Transverse colon (tissue), 4 donors: Measurements from ENCODE around the gene TBC1D19. TPM values are rescaled to one million over a fixed set of nuclear protein-coding genes. Genes with fewer than 3 reads are reported as not detected.

ENCODE experiments used
- DNase-seq: peaks from one replicate; pipeline ENCODE4 v3.0.0-alpha.2; 2019
- H3K27ac ChIP-seq, 4 donors: fragments of 200-600 bp; sonication (generic); 2 replicates each; pipeline ENCODE4 v1.5.1; 2016 to 2018; ENCODE audit warnings: inconsistent platforms in 4 of 4
- H3K27me3 ChIP-seq: fragments of 200-600 bp; sonication (generic); 2 replicates; pipeline ENCODE4 v1.5.1; 2017; ENCODE audit warnings: inconsistent platforms
- H3K36me3 ChIP-seq, 4 donors: fragments of 200-600 bp; sonication (generic); 2 replicates each; pipeline ENCODE4 v1.5.1; 2017 to 2019; ENCODE audit warnings: inconsistent platforms in 4 of 4
- H3K4me1 ChIP-seq, 4 donors: fragments of 200-600 bp; sonication (generic); 2 replicates each; pipeline ENCODE4 v1.5.1; 2017 to 2020; ENCODE audit warnings: inconsistent platforms in 4 of 4
- H3K4me3 ChIP-seq, 4 donors: fragments of 200-600 bp; sonication (generic); 1 replicate in 1 of 4; 2 replicates in 3 of 4; pipeline versions ENCODE4 v1.5.1 to v1.6.1; 2017 to 2019; ENCODE audit warnings: inconsistent platforms in 4 of 4
- H3K9me3 ChIP-seq, 2 donors: fragments of 200-600 bp; sonication (generic); 2 replicates each; pipeline ENCODE4 v1.5.1; 2017 to 2019; ENCODE audit warnings: inconsistent platforms in 2 of 2
- EP300 ChIP-seq: sonication (generic); formaldehyde crosslinking; IDR thresholded peaks from one replicate; pipeline ENCODE4 v1.6.1; 2017; ENCODE audit warnings: antibody characterized with exemption, low read depth
- POLR2A ChIP-seq: fragments of 450-650 bp; IDR thresholded peaks from one replicate; pipeline ENCODE4 v1.6.1; 2016; ENCODE audit warnings: antibody characterized with exemption, mild to moderate bottlenecking, moderate library complexity
- POLR2AphosphoS5 ChIP-seq, 3 donors: sonication (generic); formaldehyde crosslinking; IDR thresholded peaks; one replicate each; pipeline ENCODE4 v1.6.1; 2016; ENCODE audit warnings: antibody characterized with exemption in 3 of 3
- WGBS, 2 donors: methylation state at CpG; one replicate each; pipeline ENCODE4 v1.1.5; 2018; ENCODE audit warnings: low coverage in 1 of 2; 5-methylcytosine and 5-hydroxymethylcytosine counted together
- in situ Hi-C, 4 donors: fragments of 200-750 bp; cut with MboI; loops; one replicate each; pipeline versions ENCODE4 v1.15.0 to v1.15.1; 2017; ENCODE audit warnings: low sequenced_read_pairs in 3 of 4, low pct_ligation_motif_present in 1 of 4, low pct_unique_long_range_greater_than_20kb in 1 of 4
- intact Hi-C: fragments of 100-400 bp; cut with DNase I; formaldehyde crosslinking; loops from one replicate; pipeline ENCODE4 v1.15.1; 2023; ENCODE audit warnings: low total_unique reads
- total RNA-seq, 4 donors: library from RNA; depleted of rRNA; stranded (reverse); fragments of >200 nt; gene quantifications; one replicate each; pipeline ENCODE4 v1.1.0, GENCODE V29; 2016
- TF ChIP-seq, protein P1 (sequence below), 5 experiments: fragments of 200-600 bp in 3 of 5; fragments of 450-650 bp in 2 of 5; sonication (generic) in 3 of 5; IDR thresholded peaks; 1 replicate in 2 of 5; 2 replicates in 3 of 5; pipeline ENCODE4 v1.5.1; 2016 to 2017; ENCODE audit warnings: antibody characterized with exemption in 5 of 5, inconsistent platforms in 3 of 5, mild to moderate bottlenecking in 2 of 5, moderate library complexity in 1 of 5

Gene TBC1D19
- total RNA-seq, 4 donors from 2014 or later = 6.3 to 19.1 (median 9.6) TPM

DNA sequence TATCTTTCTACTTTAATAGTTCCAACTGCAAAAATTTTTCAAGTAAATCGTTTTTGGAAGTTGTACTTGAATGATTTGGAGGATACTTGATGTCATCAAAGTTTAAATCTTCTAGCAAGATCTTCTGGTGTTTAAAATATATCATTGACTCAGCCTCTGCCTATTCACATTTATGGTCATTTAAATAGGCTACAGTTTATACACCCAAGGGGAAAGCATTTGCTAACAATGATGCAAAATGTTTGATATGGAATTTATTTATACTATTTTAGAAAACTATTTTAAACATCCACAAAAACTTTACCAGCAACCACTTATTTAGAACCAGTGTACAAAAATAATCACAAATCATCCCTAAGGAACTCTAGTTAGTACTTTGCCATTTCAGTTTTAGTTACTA, 153.5 kb downstream of the TBC1D19 start:
- no peaks in the 10 kb centered on the region for H3K9me3 ChIP-seq
- H3K27ac ChIP-seq = no peak overlapping the region
- H3K4me1 ChIP-seq = no peaks in the 10 kb centered on the region
- H3K4me3 ChIP-seq = no peak overlapping the region
- intact Hi-C loops = no loop called here
- peaks cover 0 to under 1% (median 0%) of the 10 kb centered on the region in 4 donors for H3K36me3 ChIP-seq
- H3K27me3 ChIP-seq = no peaks in the 10 kb centered on the region
- TF ChIP-seq EP300 = no peak
- TF ChIP-seq POLR2A = no peak
- TF ChIP-seq, protein P1, sequence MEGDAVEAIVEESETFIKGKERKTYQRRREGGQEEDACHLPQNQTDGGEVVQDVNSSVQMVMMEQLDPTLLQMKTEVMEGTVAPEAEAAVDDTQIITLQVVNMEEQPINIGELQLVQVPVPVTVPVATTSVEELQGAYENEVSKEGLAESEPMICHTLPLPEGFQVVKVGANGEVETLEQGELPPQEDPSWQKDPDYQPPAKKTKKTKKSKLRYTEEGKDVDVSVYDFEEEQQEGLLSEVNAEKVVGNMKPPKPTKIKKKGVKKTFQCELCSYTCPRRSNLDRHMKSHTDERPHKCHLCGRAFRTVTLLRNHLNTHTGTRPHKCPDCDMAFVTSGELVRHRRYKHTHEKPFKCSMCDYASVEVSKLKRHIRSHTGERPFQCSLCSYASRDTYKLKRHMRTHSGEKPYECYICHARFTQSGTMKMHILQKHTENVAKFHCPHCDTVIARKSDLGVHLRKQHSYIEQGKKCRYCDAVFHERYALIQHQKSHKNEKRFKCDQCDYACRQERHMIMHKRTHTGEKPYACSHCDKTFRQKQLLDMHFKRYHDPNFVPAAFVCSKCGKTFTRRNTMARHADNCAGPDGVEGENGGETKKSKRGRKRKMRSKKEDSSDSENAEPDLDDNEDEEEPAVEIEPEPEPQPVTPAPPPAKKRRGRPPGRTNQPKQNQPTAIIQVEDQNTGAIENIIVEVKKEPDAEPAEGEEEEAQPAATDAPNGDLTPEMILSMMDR (IDR thresholded peaks at IDR 0.05) = no peak
- TF ChIP-seq POLR2AphosphoS5 (IDR thresholded peaks at IDR 0.05) = no peak
- in situ Hi-C loops = no loop called here
- WGBS, 2 donors = 60 to 67% methylated on average over 1 of the region's 1 CpG
- DNase-seq = no peak

DNA sequence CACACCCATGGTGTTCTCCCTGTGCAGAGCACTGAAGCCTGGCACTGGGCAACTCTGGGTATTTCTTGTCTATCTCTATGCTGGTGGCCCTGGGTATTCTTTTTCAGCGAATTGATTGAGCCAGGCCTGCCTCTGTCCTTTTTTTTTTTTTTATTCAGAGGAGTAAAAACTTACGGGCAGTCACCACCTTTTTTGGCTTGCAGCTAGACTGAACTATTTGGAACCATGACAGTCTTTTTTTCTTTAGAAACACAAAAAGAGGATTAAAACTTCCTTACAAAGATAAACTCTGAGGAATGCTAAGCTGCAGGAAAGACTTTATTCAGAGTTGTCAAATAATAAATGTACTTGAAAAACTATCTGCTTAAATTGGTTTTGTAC, 157.6 kb downstream of the TBC1D19 start:
- no peaks in the 10 kb centered on the region for H3K4me1 ChIP-seq
- H3K27ac ChIP-seq = no peak overlapping the region
- no peak for TF ChIP-seq POLR2A
- no peak for TF ChIP-seq POLR2AphosphoS5 (IDR thresholded peaks at IDR 0.05)
- TF ChIP-seq EP300 = no peak
- TF ChIP-seq, protein P1 (IDR thresholded peaks at IDR 0.05) = no peak
- no peaks in the 10 kb centered on the region for H3K27me3 ChIP-seq
- in situ Hi-C loops = no loop called here
- intact Hi-C loops = no loop called here
- no peak overlapping the region for H3K4me3 ChIP-seq
- H3K9me3 ChIP-seq = no peaks in the 10 kb centered on the region
- peaks cover 0 to 6% (median 0%) of the 10 kb centered on the region in 4 donors for H3K36me3 ChIP-seq
- DNase-seq = no peak
- WGBS, 2 donors = 44 to 65% methylated on average over 2 of the region's 2 CpGs

DNA sequence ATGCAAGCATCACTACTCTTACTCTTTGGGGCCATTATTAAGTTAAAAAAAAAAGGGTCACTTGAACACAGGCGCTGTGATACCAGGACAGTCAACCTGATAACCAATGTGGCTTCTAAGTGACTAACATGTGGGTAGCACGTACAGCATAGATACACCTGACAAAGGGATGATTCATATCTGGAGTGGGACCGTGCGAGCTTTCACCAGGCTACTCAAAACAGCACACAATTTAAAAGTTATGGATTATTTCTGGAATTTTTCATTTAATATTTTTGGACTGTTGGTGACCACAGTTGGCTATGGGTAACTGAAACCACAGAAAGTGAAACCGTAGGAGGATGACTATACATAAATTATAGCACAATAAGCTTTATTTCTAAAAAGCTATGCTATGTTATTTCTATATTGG, 162.9 kb downstream of the TBC1D19 start:
- DNase-seq = no peak
- intact Hi-C loops (no loop called here), in situ Hi-C loops (no loop called here)
- WGBS, 2 donors = 76 to 78% methylated on average over 3 to 5 of the region's 5 CpGs
- H3K4me3 ChIP-seq = no peak overlapping the region
- H3K36me3 ChIP-seq = peaks cover 0 to 6% (median 1%) of the 10 kb centered on the region in 4 donors
- no peak overlapping the region for H3K27ac ChIP-seq
- H3K27me3 ChIP-seq = no peaks in the 10 kb centered on the region
- no peaks in the 10 kb centered on the region for H3K9me3 ChIP-seq
- TF ChIP-seq POLR2A = no peak
- TF ChIP-seq POLR2AphosphoS5 (IDR thresholded peaks at IDR 0.05) = no peak
- TF ChIP-seq, protein P1 (IDR thresholded peaks at IDR 0.05) = no peak
- TF ChIP-seq EP300 = no peak
- H3K4me1 ChIP-seq = peaks cover 0 to 4% (median 0%) of the 10 kb centered on the region in 4 donors

DNA sequence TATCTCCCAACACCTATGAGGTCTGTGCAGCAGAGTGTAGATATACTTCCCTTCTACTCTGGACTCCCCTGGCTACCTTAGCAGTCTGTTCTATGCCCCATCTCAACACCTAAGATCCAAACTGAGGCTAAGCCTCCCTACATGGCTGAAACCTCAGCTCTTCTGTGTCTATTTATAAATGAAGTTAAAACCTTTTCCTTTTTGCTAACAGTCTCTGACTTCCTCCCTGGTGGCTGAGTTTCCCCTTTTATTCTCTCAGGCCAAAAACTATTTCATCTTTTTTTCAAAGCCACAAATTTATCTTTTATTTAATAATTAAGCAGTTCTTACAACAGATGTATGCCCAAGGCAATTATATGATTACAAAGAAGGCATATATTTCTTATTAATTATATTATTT, 164.9 kb downstream of the TBC1D19 start:
- TF ChIP-seq POLR2A (no peak), POLR2AphosphoS5 (IDR thresholded peaks at IDR 0.05) (no peak), EP300 (no peak)
- TF ChIP-seq, protein P1 (IDR thresholded peaks at IDR 0.05) = no peak
- Histone ChIP-seq H3K36me3 (peaks cover 0 to 2% (median 0%) of the 10 kb centered on the region in 4 donors), H3K4me3 (no peak overlapping the region), H3K9me3 (no peaks in the 10 kb centered on the region), H3K27ac (no peak overlapping the region), H3K4me1 (peaks cover 0 to 4% (median 0%) of the 10 kb centered on the region in 4 donors), H3K27me3 (no peaks in the 10 kb centered on the region)
- in situ Hi-C loops (no loop called here), intact Hi-C loops (no loop called here)
- DNase-seq = no peak
